Spleen (tissue), 11 donors: ENCODE results near the gene DOCK4. TPM values are rescaled to one million over a fixed set of nuclear protein-coding genes. Genes with fewer than 3 reads are reported as not detected.

Experiments
- DNase-seq: peaks from one replicate; pipeline ENCODE4 v3.0.0-alpha.2; 2020
- H3K27ac ChIP-seq, 8 donors: fragments of 200-600 bp; sonication (generic) in 7 of 8; 1 replicate in 4 of 8; 2 replicates in 4 of 8; pipeline versions ENCODE4 v1.5.0 to v1.8.0; 2016 to 2021; ENCODE audit warnings: inconsistent platforms in 4 of 8, mild to moderate bottlenecking in 4 of 8, moderate library complexity in 1 of 8
- H3K27me3 ChIP-seq, 7 donors: fragments of 200-600 bp; sonication (generic) in 6 of 7; replicated peaks in 1 of 7; 1 replicate in 4 of 7; 2 replicates in 3 of 7; pipeline versions ENCODE4 v1.5.0 to v1.8.0; 2016 to 2021; ENCODE audit warnings: inconsistent platforms in 3 of 7, mild to moderate bottlenecking in 1 of 7
- H3K36me3 ChIP-seq, 6 donors: fragments of 200-600 bp; sonication (generic) in 5 of 6; 1 replicate in 4 of 6; 2 replicates in 2 of 6; pipeline versions ENCODE4 v1.5.0 to v1.8.0; 2016 to 2021; ENCODE audit warnings: inconsistent platforms in 2 of 6
- H3K4me1 ChIP-seq, 6 donors: fragments of 200-600 bp; sonication (generic) in 5 of 6; 1 replicate in 3 of 6; 2 replicates in 3 of 6; pipeline versions ENCODE4 v1.5.0 to v1.8.0; 2016 to 2021; ENCODE audit warnings: inconsistent platforms in 3 of 6
- H3K4me3 ChIP-seq, 8 donors: fragments of 200-600 bp; sonication (generic) in 7 of 8; 1 replicate in 4 of 8; 2 replicates in 4 of 8; pipeline versions ENCODE4 v1.5.0 to v1.8.0; 2016 to 2021; ENCODE audit warnings: inconsistent platforms in 4 of 8, mild to moderate bottlenecking in 4 of 8, moderate library complexity in 2 of 8
- H3K9me3 ChIP-seq, 8 donors: fragments of 200-600 bp; sonication (generic) in 7 of 8; 1 replicate in 4 of 8; 2 replicates in 4 of 8; pipeline versions ENCODE4 v1.5.0 to v1.8.0; 2016 to 2021; ENCODE audit warnings: inconsistent platforms in 4 of 8
- CTCF ChIP-seq, 11 experiments: fragments of 200-600 bp in 7 of 11; fragments of 450-650 bp in 4 of 11; sonication (generic) in 4 of 11; IDR thresholded peaks in 8 of 11; conservative IDR thresholded peaks in 3 of 11; 1 replicate in 7 of 11; 2 replicates in 4 of 11; pipeline versions ENCODE4 v1.4.0 to v1.8.0; 2016 to 2021; ENCODE audit warnings: antibody characterized with exemption in 11 of 11, inconsistent platforms in 4 of 11, mild to moderate bottlenecking in 1 of 11
- POLR2A ChIP-seq, 3 donors: fragments of 450-650 bp; IDR thresholded peaks; one replicate each; pipeline ENCODE4 v1.5.1; 2017; ENCODE audit warnings: antibody characterized with exemption in 3 of 3, mild to moderate bottlenecking in 1 of 3
- POLR2AphosphoS5 ChIP-seq, 3 donors: sonication (generic); formaldehyde crosslinking; IDR thresholded peaks; one replicate each; pipeline ENCODE4 v1.5.1; 2017; ENCODE audit warnings: antibody characterized with exemption in 3 of 3
- WGBS, 5 donors: extraction: QIAGEN DNeasy Blood & Tissue Kit in 3 of 5; methylation state at CpG; one replicate each; pipeline versions ENCODE4 v1.1.5 to v1.1.7; 2013 to 2018; 5-methylcytosine and 5-hydroxymethylcytosine counted together
- intact Hi-C: fragments of 100-400 bp; cut with DNase I; formaldehyde crosslinking; loops from one replicate; pipeline ENCODE4 v1.15.0; 2023; ENCODE audit warnings: low total_unique reads
- polyA plus RNA-seq, 3 donors: library from polyadenylated mRNA; stranded (reverse); fragments of 200-250 nt; gene quantifications; one replicate each; pipeline ENCODE4 v1.2.1, GENCODE V29; 2013
- total RNA-seq, 7 donors: library from RNA; depleted of rRNA in 3 of 7; stranded (reverse); fragments of >200 nt in 3 of 7; fragmentation: NEBNext Ultra II Directional in 4 of 7; extraction: Animal tissue kit (Norgen Biotek cat#: 25700) in 4 of 7; gene quantifications; one replicate each; pipeline versions ENCODE4 v1.1.0 to v1.2.1, GENCODE V29; 2016 to 2021
- donor health status: healthy with polysubstance abuse.
- donor health status: DM: no; HTN: no; CAD: no; lungs with moderate emphysema.
- donor health status: DM: no; HTN: no; CAD: no.
- donor health status: Bipolar disorder and iron deficiency.
- donor health status: healthy.
- donor health status: DM: no; HTN: no; CAD: no.
- donor health status: DM: yes; HTN: yes; CAD: no.

The DOCK4 gene
- total and polyA plus RNA-seq, 10 donors: 1.4 to 26.9 (median 14.2) TPM

- Histone ChIP-seq H3K9me3 (no peaks in the 10 kb centered on the region), H3K27me3 (no peaks in the 10 kb centered on the region), H3K4me1 (no peaks in the 10 kb centered on the region), H3K27ac (no peak overlapping the region), H3K36me3 (no peaks in the 10 kb centered on the region), H3K4me3 (no peak overlapping the region)
- no peak for DNase-seq
- TF ChIP-seq CTCF (IDR thresholded peaks at IDR 0.05 in 8 of 11, conservative IDR thresholded peaks at IDR 0.05 in 3 of 11) (no peak), POLR2A (IDR thresholded peaks at IDR 0.05) (no peak), POLR2AphosphoS5 (IDR thresholded peaks at IDR 0.05) (no peak)
- intact Hi-C loops: no loop called here
- 83 to 89% (median 88%) methylated on average over 3 of the region's 3 CpGs for WGBS, 5 donors
These were observed 215.6 kb downstream of the DOCK4 start for GRCh38 chr7:111990643-111991042.

- no peak for DNase-seq
- 24 to 49% (median 35%) methylated on average over 1 of the region's 1 CpG for WGBS, 5 donors
- Histone ChIP-seq H3K4me3 (peak overlapping the region in 1 of 8 donors; percentile 3), H3K36me3 (peaks cover 0 to 8% (median 0%) of the 10 kb centered on the region in 6 donors), H3K4me1 (no peaks in the 10 kb centered on the region), H3K27me3 (no peaks in the 10 kb centered on the region), H3K9me3 (no peaks in the 10 kb centered on the region), H3K27ac (peak overlapping the region in 4 of 8 donors; percentile 61 to 75 (median 68))
- TF ChIP-seq POLR2A (IDR thresholded peaks at IDR 0.05): no peak
- TF ChIP-seq POLR2AphosphoS5 (IDR thresholded peaks at IDR 0.05): no peak
- no peak for TF ChIP-seq CTCF (IDR thresholded peaks at IDR 0.05 in 8 of 11, conservative IDR thresholded peaks at IDR 0.05 in 3 of 11)
- intact Hi-C loops: no loop called here
These were observed 218.3 kb downstream of the DOCK4 start for GRCh38 chr7:111987886-111988285.

- Histone ChIP-seq H3K4me1 (no peaks in the 10 kb centered on the region), H3K27ac (peak overlapping the region in 5 of 8 donors; percentile 31 to 75 (median 66)), H3K36me3 (peaks cover 0 to 8% (median 0%) of the 10 kb centered on the region in 6 donors), H3K27me3 (no peaks in the 10 kb centered on the region), H3K9me3 (no peaks in the 10 kb centered on the region), H3K4me3 (peak overlapping the region in 1 of 8 donors; percentile 3)
- TF ChIP-seq CTCF (IDR thresholded peaks at IDR 0.05 in 8 of 11, conservative IDR thresholded peaks at IDR 0.05 in 3 of 11) (no peak), POLR2A (IDR thresholded peaks at IDR 0.05) (no peak), POLR2AphosphoS5 (IDR thresholded peaks at IDR 0.05) (no peak)
- 13 to 30% (median 23%) methylated on average over 6 of the region's 6 CpGs for WGBS, 5 donors
- DNase-seq: no peak
- intact Hi-C loops: no loop called here
These were observed 218.9 kb downstream of the DOCK4 start for GRCh38 chr7:111987115-111987826.

GRCh38 chr7:111986601-111987000 is 219.6 kb downstream of the DOCK4 start:
- no peak for DNase-seq
- intact Hi-C loops: no loop called here
- 38 to 49% (median 39%) methylated on average over 2 of the region's 2 CpGs for WGBS, 5 donors

More at GRCh38 chr7:111986601-111987000, 219.6 kb downstream of the DOCK4 start:
- Histone ChIP-seq H3K27ac (peak overlapping the region in 4 of 8 donors; percentile 31 to 75 (median 68)), H3K27me3 (no peaks in the 10 kb centered on the region), H3K4me3 (peak overlapping the region in 1 of 8 donors; percentile 3), H3K9me3 (no peaks in the 10 kb centered on the region), H3K36me3 (peaks cover 0 to 8% (median 0%) of the 10 kb centered on the region in 6 donors), H3K4me1 (no peaks in the 10 kb centered on the region)
- no peak for TF ChIP-seq POLR2A (IDR thresholded peaks at IDR 0.05)
- no peak for TF ChIP-seq POLR2AphosphoS5 (IDR thresholded peaks at IDR 0.05)
- no peak for TF ChIP-seq CTCF (IDR thresholded peaks at IDR 0.05 in 8 of 11, conservative IDR thresholded peaks at IDR 0.05 in 3 of 11)
